ENCODE measurements around the gene PLP2. TPM values are rescaled to one million over a fixed set of nuclear protein-coding genes. Genes with fewer than 3 reads are reported as not detected.

Gene PLP2
- total RNA-seq, 2 donors from 2014 or later, result 157 to 227 TPM

- Histone ChIP-seq H3K36me3 (no peaks in the 10 kb centered on the region), H3K27me3 (no peaks in the 10 kb centered on the region), H3K4me3 (no peak overlapping the region), H3K27ac (no peak overlapping the region), H3K9me3 (no peaks in the 10 kb centered on the region), H3K4me1 (no peaks in the 10 kb centered on the region), H3K9ac (ENCODE audit: low read depth in 2 of 2, low read length in 2 of 2) (no peak overlapping the region)
- TF ChIP-seq CTCF (IDR thresholded peaks at IDR 0.05), result no peak
- intact Hi-C loops (cut with DNase I), result no loop called here
- no peak for DNase-seq
Measured at GRCh38 chrX:49204709-49205108, 33.0 kb downstream of the PLP2 start.

- TF ChIP-seq CTCF (IDR thresholded peaks at IDR 0.05), result no peak
- intact Hi-C loops (cut with DNase I), result no loop called here
- H3K27me3 ChIP-seq, result no peaks in the 10 kb centered on the region
Measured at GRCh38 chrX:49205443-49205842, 33.7 kb downstream of the PLP2 start.

GRCh38 chrX:49206543-49206942 is 34.8 kb downstream of the PLP2 start:
- DNase-seq, result no peak
- TF ChIP-seq CTCF (IDR thresholded peaks at IDR 0.05), result no peak
- Histone ChIP-seq H3K9me3 (no peaks in the 10 kb centered on the region), H3K27me3 (no peaks in the 10 kb centered on the region), H3K4me1 (no peaks in the 10 kb centered on the region), H3K27ac (no peak overlapping the region), H3K4me3 (no peak overlapping the region), H3K9ac (ENCODE audit: low read depth in 2 of 2, low read length in 2 of 2) (no peak overlapping the region), H3K36me3 (no peaks in the 10 kb centered on the region)
- intact Hi-C loops (cut with DNase I), result no loop called here

More at GRCh38 chrX:49205443-49205842, 33.7 kb downstream of the PLP2 start:
- H3K36me3 ChIP-seq, result no peaks in the 10 kb centered on the region
- no peaks in the 10 kb centered on the region for H3K9me3 ChIP-seq
- H3K4me3 ChIP-seq, result no peak overlapping the region
- no peaks in the 10 kb centered on the region for H3K4me1 ChIP-seq
- no peak overlapping the region for H3K9ac ChIP-seq (ENCODE audit: low read depth in 2 of 2, low read length in 2 of 2)
- no peak overlapping the region for H3K27ac ChIP-seq
- DNase-seq, result no peak

GRCh38 chrX:49208399-49208798 is 36.7 kb downstream of the PLP2 start:
- H3K27me3 ChIP-seq, result no peaks in the 10 kb centered on the region
- intact Hi-C loops (cut with DNase I), result no loop called here
- H3K4me1 ChIP-seq, result no peaks in the 10 kb centered on the region
- no peak for DNase-seq
- H3K27ac ChIP-seq, result no peak overlapping the region
- TF ChIP-seq CTCF (IDR thresholded peaks at IDR 0.05), result no peak
- H3K9ac ChIP-seq (ENCODE audit: low read depth in 2 of 2, low read length in 2 of 2), result no peak overlapping the region
- H3K36me3 ChIP-seq, result no peaks in the 10 kb centered on the region
- H3K9me3 ChIP-seq, result no peaks in the 10 kb centered on the region
- no peak overlapping the region for H3K4me3 ChIP-seq

GRCh38 chrX:49209434-49210251 is 37.9 kb downstream of the PLP2 start:
- H3K9me3 ChIP-seq, result no peaks in the 10 kb centered on the region
- intact Hi-C loops (cut with DNase I), result no loop called here

More at GRCh38 chrX:49209434-49210251, 37.9 kb downstream of the PLP2 start:
- H3K4me1 ChIP-seq, result no peaks in the 10 kb centered on the region
- H3K27me3 ChIP-seq, result no peaks in the 10 kb centered on the region
- DNase-seq, result no peak
- TF ChIP-seq CTCF (IDR thresholded peaks at IDR 0.05), result no peak
- no peak overlapping the region for H3K9ac ChIP-seq (ENCODE audit: low read depth in 2 of 2, low read length in 2 of 2)
- H3K4me3 ChIP-seq, result no peak overlapping the region
- no peak overlapping the region for H3K27ac ChIP-seq
- H3K36me3 ChIP-seq, result no peaks in the 10 kb centered on the region
